GM03348 (cell line): ENCODE measurements around the gene MLX.
"Not testable (repeated sequence)": the region's sequence is repeated elsewhere in the genome, so short reads cannot be mapped to it uniquely, and the experiment has no call there.

Experiments
- DNase-seq: peaks from one replicate; pipeline ENCODE4 v3.0.0; 2012; ENCODE audit warnings: low spot score

The MLX gene

GRCh38 chr17:42536372-42537155 is 30.3 kb upstream of the MLX start:
- peak; percentile 95 for DNase-seq

- no peak for DNase-seq
Observed at GRCh38 chr17:42537156-42537805, 29.6 kb upstream of the MLX start.

- DNase-seq, result no peak
Observed at GRCh38 chr17:42537826-42538451, 29.0 kb upstream of the MLX start.

- DNase-seq, result no peak
Observed at GRCh38 chr17:42538482-42538881, 28.4 kb upstream of the MLX start.

GRCh38 chr17:42540558-42540957 is 26.3 kb upstream of the MLX start:
- DNase-seq, result not testable (repeated sequence)

GRCh38 chr17:42541041-42541833 is 25.7 kb upstream of the MLX start:
- no peak for DNase-seq

GRCh38 chr17:42543190-42544079 is 23.5 kb upstream of the MLX start:
- DNase-seq, result no peak

- DNase-seq, result no peak
Observed at GRCh38 chr17:42544874-42545283, 22.0 kb upstream of the MLX start.

GRCh38 chr17:42545755-42546505 is 21.0 kb upstream of the MLX start:
- DNase-seq, result not testable (repeated sequence)

- DNase-seq, result no peak
Observed at GRCh38 chr17:42547001-42547461, 19.9 kb upstream of the MLX start.

GRCh38 chr17:42547698-42548069 is 19.2 kb upstream of the MLX start:
- DNase-seq, result no peak

- DNase-seq, result no peak
Observed at GRCh38 chr17:42548070-42548837, 18.6 kb upstream of the MLX start.

GRCh38 chr17:42548993-42549755 is 17.7 kb upstream of the MLX start:
- DNase-seq, result no peak

- not testable (repeated sequence) for DNase-seq
Observed at GRCh38 chr17:42552736-42553135, 14.2 kb upstream of the MLX start, which contains the start of gene HSD17B1. Gene HSD17B1 (plus strand): TSS chr17:42552923. CDS start chr17:42552934, 11 bp downstream.

GRCh38 chr17:42553161-42553818 is 13.6 kb upstream of the MLX start:
- no peak for DNase-seq

GRCh38 chr17:42553866-42554249 is 13.0 kb upstream of the MLX start:
- DNase-seq, result no peak

GRCh38 chr17:42554250-42555121 is 12.4 kb upstream of the MLX start:
- DNase-seq, result peak; percentile 92
